GM12878 (cell line): ENCODE results near the gene ALOX12. TPM values are rescaled to one million over a fixed set of nuclear protein-coding genes. Genes with fewer than 3 reads are reported as not detected.

Experiments
- ATAC-seq: fragments of 200-7000 bp; cut with Tn5 transposase; 3 replicates; pipeline ENCODE4 v1.9.1; 2020; ENCODE audit warnings: mild to moderate bottlenecking, moderate library complexity
- BruUV-seq: library from RNA; stranded (reverse); fragments of 400-500 nt; replicated peaks from 2 replicates; lab custom pipeline; 2021; lab: Mats Ljungman, UMichigan
- CTCF ChIA-PET: fragments of 300-600 bp; sonication (Branson Sonifier 250); formaldehyde crosslinking; extraction: SDS; loops from one replicate; lab custom pipeline; 2021; ENCODE audit warnings: inconsistent platforms; lab: Yijun Ruan, JAX
- POLR2A ChIA-PET: fragments of 350-600 bp; formaldehyde crosslinking; extraction: SDS; loops from one replicate; lab custom pipeline; 2021; ENCODE audit warnings: inconsistent platforms; lab: Charles Lee
- RAD21 ChIA-PET: fragments of 300-600 bp; sonication (Branson Sonifier 250); formaldehyde crosslinking; loops from one replicate; lab custom pipeline; 2023; ENCODE audit warnings: antibody characterized with exemption; ENCODE audit not compliant: unreplicated experiment; lab: Charles Lee
- SMC1A ChIA-PET: fragments of 300-600 bp; sonication (Branson Sonifier 250); formaldehyde crosslinking; loops from one replicate; lab custom pipeline; 2023; ENCODE audit not compliant: unreplicated experiment, uncharacterized antibody; lab: Charles Lee
- DNase-seq: peaks from one replicate; pipeline ENCODE4 v3.0.0-alpha.2; 2011; ENCODE audit warnings: low read depth, low spot score
- FAIRE-seq: peaks from 3 replicates; lab custom pipeline; 2011; peaks lifted over from hg19 to GRCh38; lab: Jason Lieb, UNC
- H2AFZ ChIP-seq: 2 replicates; pipeline ENCODE4 v1.6.0; 2011; ENCODE audit warnings: low read depth, low read length, control low read depth; ENCODE audit not compliant: control insufficient read depth
- H3K27ac ChIP-seq: 2 replicates; pipeline ENCODE4 v1.5.1; 2011; ENCODE audit warnings: control low read depth; ENCODE audit not compliant: control insufficient read depth, insufficient read depth
- H3K27me3 ChIP-seq, 2 experiments: replicated peaks in 1 of 2; 2 replicates each; pipeline versions ENCODE4 v1.6.0 to v1.6.1; 2011; ENCODE audit warnings: low read length in 1 of 2; ENCODE audit not compliant: control insufficient read depth in 2 of 2, insufficient read depth in 2 of 2
- H3K36me3 ChIP-seq, 2 experiments: 2 replicates each; pipeline ENCODE4 v1.5.1; 2011; ENCODE audit warnings: low read length in 1 of 2; ENCODE audit not compliant: control insufficient read depth in 2 of 2, insufficient read depth in 2 of 2
- H3K4me1 ChIP-seq: 2 replicates; pipeline ENCODE4 v1.6.1; 2011; ENCODE audit warnings: mild to moderate bottlenecking, low read length, moderate library complexity, mixed read lengths; ENCODE audit not compliant: control insufficient read depth, insufficient read depth
- H3K4me2 ChIP-seq: 2 replicates; pipeline ENCODE4 v1.6.0; 2011; ENCODE audit warnings: control low read depth; ENCODE audit not compliant: control insufficient read depth, insufficient read depth
- H3K4me3 ChIP-seq: fragments of 200-600 bp; sonication (generic); 2 replicates; pipeline ENCODE4 v1.5.1; 2016
- H3K79me2 ChIP-seq: 2 replicates; pipeline ENCODE4 v1.6.0; 2011; ENCODE audit warnings: low read length; ENCODE audit not compliant: control insufficient read depth, insufficient read depth
- H3K9ac ChIP-seq: 2 replicates; pipeline ENCODE4 v1.8.0; 2011; ENCODE audit warnings: low read length, control low read depth, mixed read lengths; ENCODE audit not compliant: control insufficient read depth, insufficient read depth
- H3K9me3 ChIP-seq: replicated peaks from 3 replicates; pipeline ENCODE4 v1.5.1; 2011; ENCODE audit warnings: mild to moderate bottlenecking, low read length; ENCODE audit not compliant: control insufficient read depth, insufficient read depth
- H4K20me1 ChIP-seq: 2 replicates; pipeline ENCODE4 v1.6.0; 2011; ENCODE audit not compliant: control insufficient read depth, insufficient read depth
- ATF7 ChIP-seq: fragments of 450-650 bp; IDR thresholded peaks from 2 replicates; pipeline ENCODE4 v1.6.1; 2016; ENCODE audit warnings: low read depth, mild to moderate bottlenecking
- BCLAF1 ChIP-seq: fragments of 450-650 bp; IDR thresholded peaks from 2 replicates; pipeline ENCODE4 v1.6.1; 2017; ENCODE audit warnings: antibody characterized with exemption, mild to moderate bottlenecking, moderate library complexity
- CEBPB ChIP-seq, 2 experiments: fragments of 150-350 bp in 1 of 2; IDR thresholded peaks; 2 replicates each; pipeline ENCODE4 v1.6.1; 2012 to 2014; ENCODE audit warnings: low read depth in 2 of 2, low read length in 2 of 2, borderline replicate concordance in 1 of 2, inconsistent platforms in 1 of 2
- CHD2 ChIP-seq: IDR thresholded peaks from 2 replicates; pipeline ENCODE4 v1.6.1; 2011; ENCODE audit warnings: low read depth, low read length, improper control_type of control experiment, borderline replicate concordance
- CUX1 ChIP-seq: IDR thresholded peaks from 2 replicates; pipeline ENCODE4 v1.6.1; 2012; ENCODE audit warnings: improper control_type of control experiment, low read depth, low read length; ENCODE audit not compliant: insufficient replicate concordance
- EP300 ChIP-seq, 2 experiments: fragments of 150-350 bp in 1 of 2; IDR thresholded peaks; 2 replicates each; pipeline ENCODE4 v1.6.1; 2011 to 2012; ENCODE audit warnings: low read depth in 2 of 2, low read length in 2 of 2, borderline replicate concordance in 1 of 2, improper control_type of control experiment in 1 of 2, inconsistent platforms in 1 of 2; ENCODE audit not compliant: control insufficient read depth in 1 of 2
- HSF1 ChIP-seq: fragments of 150-350 bp; IDR thresholded peaks from 2 replicates; pipeline ENCODE4 v1.6.1; 2014; ENCODE audit warnings: mild to moderate bottlenecking, low read depth, low read length
- IKZF1 ChIP-seq: fragments of 450-650 bp; conservative IDR thresholded peaks from 2 replicates; pipeline ENCODE4 v1.6.1; 2017; ENCODE audit warnings: antibody characterized with exemption, mild to moderate bottlenecking
- IKZF2 ChIP-seq, 2 experiments: fragments of 450-650 bp; IDR thresholded peaks; 2 replicates each; pipeline ENCODE4 v1.6.1; 2017; ENCODE audit warnings: mild to moderate bottlenecking in 2 of 2, moderate library complexity in 2 of 2
- KLF5 ChIP-seq: fragments of 450-650 bp; IDR thresholded peaks from 2 replicates; pipeline ENCODE4 v1.6.1; 2014; ENCODE audit warnings: mild to moderate bottlenecking; ENCODE audit not compliant: partially characterized antibody
- MTA2 ChIP-seq: fragments of 450-650 bp; IDR thresholded peaks from 2 replicates; pipeline ENCODE4 v1.6.1; 2016; ENCODE audit warnings: low read depth, mild to moderate bottlenecking, moderate library complexity
- NBN ChIP-seq: fragments of 450-650 bp; IDR thresholded peaks from 2 replicates; pipeline ENCODE4 v1.6.1; 2016
- POLR2A ChIP-seq: IDR thresholded peaks from 2 replicates; pipeline ENCODE4 v1.6.1; 2011; ENCODE audit warnings: low read depth, mild to moderate bottlenecking, low read length
- SMARCA5 ChIP-seq: fragments of 450-650 bp; IDR thresholded peaks from 2 replicates; pipeline ENCODE4 v1.6.1; 2017; ENCODE audit warnings: mild to moderate bottlenecking
- SUPT20H ChIP-seq: IDR thresholded peaks from 2 replicates; pipeline ENCODE4 v1.6.1; 2011; ENCODE audit warnings: low read depth, mild to moderate bottlenecking, low read length, moderate library complexity, borderline replicate concordance; ENCODE audit not compliant: control insufficient read depth
- WRNIP1 ChIP-seq: IDR thresholded peaks from 2 replicates; pipeline ENCODE4 v1.6.1; 2011; ENCODE audit warnings: low read depth, low read length, improper control_type of control experiment, borderline replicate concordance
- WGBS: methylation state at CpG from one replicate; pipeline ENCODE4 v1.1.6; 2016; ENCODE audit warnings: low lambda C conversion rate; ENCODE audit not compliant: insufficient replicate concordance, insufficient coverage; ENCODE audit errors: missing lambda C conversion rate; 5-methylcytosine and 5-hydroxymethylcytosine counted together
- in situ Hi-C: fragments of 300-500 bp; cut with MboI; formaldehyde crosslinking; loops from 9 replicates; pipeline ENCODE4 v1.14.3; 2018; ENCODE audit warnings: mixed read lengths
- intact Hi-C: fragments of 100-400 bp; cut with micrococcal nuclease; formaldehyde crosslinking; loops from one replicate; pipeline ENCODE4 v1.14.2; 2022; ENCODE audit not compliant: unreplicated experiment
- polyA plus RNA-seq, 11 experiments: library from polyadenylated mRNA; depleted of rRNA in 4 of 11; unstranded in 6 of 11; stranded (reverse) in 5 of 11; fragments of >200 nt; fragmentation: Nextera tagmentation in 4 of 11; fragmentation: Illumina TruSeq in 1 of 11; extraction: Ambion mirVana in 4 of 11; extraction: Trizol in 1 of 11; gene quantifications; 1 replicate in 1 of 11; 2 replicates in 10 of 11; pipeline versions ENCODE4 v1.2.1 to v1.2.3, GENCODE V29; 2011 to 2016; ENCODE audit warnings: inconsistent platforms in 2 of 11, missing spikeins in 2 of 11, low read depth in 1 of 11
- total RNA-seq, 4 experiments: library from RNA; depleted of rRNA in 3 of 4; stranded (reverse); fragments of >200 nt in 3 of 4; fragmentation: Illumina TruSeq in 1 of 4; extraction: Trizol in 1 of 4; gene quantifications; 2 replicates each; pipeline versions ENCODE4 v1.2.1 to v1.2.3, GENCODE V29; 2013 to 2021

ALOX12 gene
- total and polyA plus RNA-seq, 10 of the 15 experiments (the other 5 are each of a cell fraction or from before 2014, with no cell fraction given) = 0.23 to 0.82 (median 0.58) TPM; not detected in 6

GRCh38 chr17:6969323-6969726 lies 26.5 kb upstream of the ALOX12 start:
- no peak for ATAC-seq
- Histone ChIP-seq H3K27me3 (no peaks in the 10 kb centered on the region), H3K27ac (no peak overlapping the region), H4K20me1 (no peaks in the 10 kb centered on the region), H2AFZ (no peak overlapping the region), H3K79me2 (no peaks in the 10 kb centered on the region), H3K4me1 (no peaks in the 10 kb centered on the region), H3K36me3 (no peaks in the 10 kb centered on the region), H3K9me3 (no peaks in the 10 kb centered on the region; the same call in 2 of the 3 replicates), H3K4me3 (no peak overlapping the region), H3K9ac (no peak overlapping the region), H3K4me2 (no peak overlapping the region)
- CTCF ChIA-PET = interaction anchor here (1.3 to 1.8 kb wide), 3 partner anchors 31 to 59 kb away, joined by 3 to 6 read pairs (median 6); no protein-coding TSS in a partner anchor
- in situ Hi-C loops = no loop called here
- SMC1A ChIA-PET = no interaction called here
- POLR2A ChIA-PET = no interaction called here
- no peak for FAIRE-seq
- DNase-seq = no peak
- 28% methylated on average over 4 of the region's 4 CpGs for WGBS
- intact Hi-C loops = no loop called here
- no TSS peak for BruUV-seq
- RAD21 ChIA-PET = no interaction called here
- TF ChIP-seq CHD2 = no peak
- no peak for TF ChIP-seq IKZF2 (IDR thresholded peaks at IDR 0.05)
- no peak for TF ChIP-seq SMARCA5
- no peak for TF ChIP-seq ATF7
- no peak for TF ChIP-seq IKZF1
- no peak for TF ChIP-seq NBN
- no peak for TF ChIP-seq CUX1
- no peak for TF ChIP-seq POLR2A
- no peak for TF ChIP-seq CEBPB (IDR thresholded peaks at IDR 0.05; ENCODE audit: borderline replicate concordance in 1 of 2, low read depth in 2 of 2, low read length in 2 of 2)
- no peak for TF ChIP-seq SUPT20H
- TF ChIP-seq HSF1 = no peak
- no peak for TF ChIP-seq BCLAF1
- no peak for TF ChIP-seq EP300 (IDR thresholded peaks at IDR 0.05; ENCODE audit: borderline replicate concordance in 1 of 2, control insufficient read depth in 1 of 2, low read depth in 2 of 2, low read length in 2 of 2)
- TF ChIP-seq KLF5 = no peak
- no peak for TF ChIP-seq WRNIP1
- no peak for TF ChIP-seq MTA2
